ENCODE measurements around the gene PILRB.

Gene PILRB

GRCh38 chr7:100394077-100394476 is 36.2 kb downstream of the PILRB start:
- Histone ChIP-seq H3K27ac (ENCODE audit: low read depth, low read length) (no peak overlapping the region), H3K4me3 (ENCODE audit: low read depth, low read length) (no peak overlapping the region), H3K36me3 (ENCODE audit: control insufficient read depth, insufficient read depth, low read length) (no peaks in the 10 kb centered on the region), H3K27me3 (ENCODE audit: control insufficient read depth, insufficient read depth, low read length) (no peaks in the 10 kb centered on the region), H3K4me1 (ENCODE audit: control insufficient read depth, insufficient read depth, low read length) (0 out of 2 replicates have a peak, but pooled peaks cover 4% of the 10 kb centered on the region), H3K9me3 (ENCODE audit: control insufficient read depth, insufficient read depth, low read depth, low read length) (no peaks in the 10 kb centered on the region), H3K9ac (ENCODE audit: low read length) (no peak overlapping the region)

DNA sequence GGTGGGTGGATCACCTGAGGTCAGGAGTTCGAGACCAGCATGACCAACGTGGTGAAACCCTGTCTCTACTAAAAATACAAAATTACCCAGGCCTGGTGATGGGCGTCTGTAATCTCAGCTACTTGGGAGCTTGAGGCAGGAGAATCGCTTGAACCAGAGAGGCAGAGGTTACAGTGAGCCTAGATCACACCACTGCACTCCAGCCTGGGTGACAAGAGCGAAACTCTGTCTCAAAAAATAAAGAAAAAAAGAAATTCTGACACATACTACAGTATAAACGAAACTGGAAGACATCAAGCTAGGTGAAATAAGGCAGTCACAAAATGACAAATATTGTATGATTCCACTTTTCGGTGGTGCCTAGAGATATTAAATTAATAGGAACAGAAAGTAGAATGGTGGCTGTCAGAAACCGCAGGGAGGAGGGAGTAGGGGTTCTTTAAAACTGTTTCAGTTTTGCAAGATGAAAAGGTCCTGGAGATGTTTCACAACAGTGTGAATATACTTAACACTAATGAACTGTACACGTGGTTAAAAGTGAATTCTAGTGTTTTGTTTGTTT is 38.6 kb downstream of the PILRB start:
- Histone ChIP-seq H3K4me1 (ENCODE audit: control insufficient read depth, insufficient read depth, low read length) (0 out of 2 replicates have a peak, but pooled peaks cover 7% of the 10 kb centered on the region), H3K4me3 (ENCODE audit: low read depth, low read length) (no peak overlapping the region), H3K36me3 (ENCODE audit: control insufficient read depth, insufficient read depth, low read length) (no peaks in the 10 kb centered on the region), H3K27ac (ENCODE audit: low read depth, low read length) (no peak overlapping the region), H3K9me3 (ENCODE audit: control insufficient read depth, insufficient read depth, low read depth, low read length) (no peaks in the 10 kb centered on the region), H3K27me3 (ENCODE audit: control insufficient read depth, insufficient read depth, low read length) (peaks cover 3% of the 10 kb centered on the region; the same call in 1 of the 2 replicates), H3K9ac (ENCODE audit: low read length) (no peak overlapping the region)

- Histone ChIP-seq H3K27me3 (ENCODE audit: control insufficient read depth, insufficient read depth, low read length) (peaks cover 6% of the 10 kb centered on the region; the same call in 1 of the 2 replicates), H3K9me3 (ENCODE audit: control insufficient read depth, insufficient read depth, low read depth, low read length) (no peaks in the 10 kb centered on the region), H3K4me3 (ENCODE audit: low read depth, low read length) (no peak overlapping the region), H3K36me3 (ENCODE audit: control insufficient read depth, insufficient read depth, low read length) (no peaks in the 10 kb centered on the region), H3K27ac (ENCODE audit: low read depth, low read length) (no peak overlapping the region), H3K4me1 (ENCODE audit: control insufficient read depth, insufficient read depth, low read length) (0 out of 2 replicates have a peak, but pooled peaks cover 7% of the 10 kb centered on the region), H3K9ac (ENCODE audit: low read length) (no peak overlapping the region)
Observed at GRCh38 chr7:100397315-100398081, 39.6 kb downstream of the PILRB start.

GRCh38 chr7:100398239-100398638 is 40.3 kb downstream of the PILRB start:
- Histone ChIP-seq H3K9me3 (ENCODE audit: control insufficient read depth, insufficient read depth, low read depth, low read length) (no peaks in the 10 kb centered on the region), H3K9ac (ENCODE audit: low read length) (no peak overlapping the region), H3K4me3 (ENCODE audit: low read depth, low read length) (no peak overlapping the region), H3K27me3 (ENCODE audit: control insufficient read depth, insufficient read depth, low read length) (peaks cover 6% of the 10 kb centered on the region; the same call in 1 of the 2 replicates), H3K27ac (ENCODE audit: low read depth, low read length) (no peak overlapping the region), H3K4me1 (ENCODE audit: control insufficient read depth, insufficient read depth, low read length) (0 out of 2 replicates have a peak, but pooled peaks cover 7% of the 10 kb centered on the region), H3K36me3 (ENCODE audit: control insufficient read depth, insufficient read depth, low read length) (no peaks in the 10 kb centered on the region)

DNA sequence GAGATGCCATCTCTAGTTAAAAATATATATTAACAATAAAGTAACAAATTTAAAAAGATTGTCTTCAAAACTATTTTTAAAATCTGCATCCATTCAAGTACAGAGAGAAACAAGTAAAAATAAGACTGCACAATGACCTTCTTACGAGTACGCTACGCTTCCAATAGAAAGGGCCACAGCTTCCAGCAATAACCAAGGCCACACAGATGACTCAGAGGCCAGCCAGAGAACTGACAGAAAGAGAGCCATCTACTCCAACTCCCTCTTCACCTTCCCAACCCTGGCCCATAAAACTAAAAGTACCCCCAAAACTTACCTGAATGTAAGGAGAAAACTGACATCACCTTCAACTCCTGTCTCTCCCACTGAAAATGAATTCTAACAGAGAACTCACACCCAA is 42.1 kb downstream of the PILRB start:
- no peaks in the 10 kb centered on the region for H3K36me3 ChIP-seq (ENCODE audit: control insufficient read depth, insufficient read depth, low read length)
- peaks cover 6% of the 10 kb centered on the region; the same call in 1 of the 2 replicates for H3K27me3 ChIP-seq (ENCODE audit: control insufficient read depth, insufficient read depth, low read length)
- H3K9ac ChIP-seq (ENCODE audit: low read length): no peak overlapping the region
- H3K27ac ChIP-seq (ENCODE audit: low read depth, low read length): no peak overlapping the region
- no peak overlapping the region for H3K4me3 ChIP-seq (ENCODE audit: low read depth, low read length)
- H3K9me3 ChIP-seq (ENCODE audit: control insufficient read depth, insufficient read depth, low read depth, low read length): no peaks in the 10 kb centered on the region
- 0 out of 2 replicates have a peak, but pooled peaks cover 7% of the 10 kb centered on the region for H3K4me1 ChIP-seq (ENCODE audit: control insufficient read depth, insufficient read depth, low read length)

DNA sequence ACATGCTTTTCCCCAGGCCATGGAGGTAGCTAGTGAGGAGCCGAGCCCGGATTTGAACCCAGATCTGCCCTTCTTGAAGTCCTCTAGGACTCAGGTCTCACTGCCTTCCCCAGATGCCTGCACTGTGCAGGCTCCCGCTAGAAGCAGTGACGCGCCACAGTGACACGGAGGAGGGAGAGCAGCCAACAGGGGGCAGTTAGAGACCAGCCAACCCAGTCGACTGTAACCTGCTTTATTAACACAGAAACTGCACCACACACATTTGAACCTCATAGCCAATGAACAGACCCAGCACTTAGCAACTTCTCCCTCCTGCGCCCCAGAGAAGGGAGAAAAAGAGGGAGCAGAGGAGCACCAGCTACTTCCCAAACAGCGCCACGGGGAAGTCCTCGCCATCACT is 42.7 kb downstream of the PILRB start:
- Histone ChIP-seq H3K27ac (ENCODE audit: low read depth, low read length) (no peak overlapping the region), H3K4me3 (ENCODE audit: low read depth, low read length) (no peak overlapping the region), H3K9me3 (ENCODE audit: control insufficient read depth, insufficient read depth, low read depth, low read length) (no peaks in the 10 kb centered on the region), H3K36me3 (ENCODE audit: control insufficient read depth, insufficient read depth, low read length) (no peaks in the 10 kb centered on the region), H3K9ac (ENCODE audit: low read length) (no peak overlapping the region), H3K4me1 (ENCODE audit: control insufficient read depth, insufficient read depth, low read length) (0 out of 2 replicates have a peak, but pooled peaks cover 7% of the 10 kb centered on the region), H3K27me3 (ENCODE audit: control insufficient read depth, insufficient read depth, low read length) (peaks cover 6% of the 10 kb centered on the region; the same call in 1 of the 2 replicates)

DNA sequence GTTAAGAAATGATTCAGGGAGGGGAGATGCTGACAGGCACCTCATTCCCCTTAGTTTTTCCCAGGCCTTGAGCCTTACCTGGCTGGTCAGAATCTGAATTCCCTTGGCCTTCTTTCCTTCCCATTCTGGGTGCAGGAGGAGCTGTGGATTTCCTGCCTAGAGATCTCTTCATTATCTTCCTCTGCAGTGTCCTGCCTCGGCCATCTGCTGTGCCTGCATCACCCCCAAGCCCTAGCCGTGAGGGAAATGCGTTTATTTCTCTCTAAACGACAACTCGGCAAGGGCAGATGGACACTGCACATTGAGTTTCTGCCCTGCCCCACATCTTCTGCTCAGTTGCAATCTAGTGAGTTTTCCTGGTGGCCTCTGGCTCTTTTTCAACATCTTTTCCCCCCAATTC is 43.9 kb downstream of the PILRB start:
- H3K27me3 ChIP-seq (ENCODE audit: control insufficient read depth, insufficient read depth, low read length): peaks cover 6% of the 10 kb centered on the region; the same call in 1 of the 2 replicates

DNA sequence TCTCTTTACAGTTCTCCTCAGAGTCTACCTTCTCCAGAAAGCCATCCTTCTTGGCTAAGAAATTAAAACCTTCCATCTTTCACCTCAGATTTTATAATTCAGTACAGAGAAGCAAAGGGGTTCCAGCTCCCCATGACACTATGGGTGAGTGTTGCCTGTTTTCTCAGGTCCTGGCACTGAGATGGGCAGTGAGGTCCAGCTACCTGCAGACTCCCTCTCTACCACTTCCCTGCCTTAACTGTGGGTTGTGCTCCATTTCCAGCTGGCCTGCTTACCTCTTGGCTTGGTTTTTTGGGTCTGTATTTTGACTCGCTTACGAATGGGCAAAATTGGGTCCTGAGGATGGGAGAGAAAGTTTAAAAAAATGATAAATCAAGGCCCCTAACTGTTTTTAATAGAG is 44.3 kb downstream of the PILRB start:
- Histone ChIP-seq H3K4me1 (ENCODE audit: control insufficient read depth, insufficient read depth, low read length) (peaks cover 8% of the 10 kb centered on the region; the same call in 1 of the 2 replicates), H3K9me3 (ENCODE audit: control insufficient read depth, insufficient read depth, low read depth, low read length) (no peaks in the 10 kb centered on the region), H3K9ac (ENCODE audit: low read length) (no peak overlapping the region), H3K36me3 (ENCODE audit: control insufficient read depth, insufficient read depth, low read length) (no peaks in the 10 kb centered on the region), H3K4me3 (ENCODE audit: low read depth, low read length) (no peak overlapping the region), H3K27ac (ENCODE audit: low read depth, low read length) (no peak overlapping the region), H3K27me3 (ENCODE audit: control insufficient read depth, insufficient read depth, low read length) (peaks cover 6% of the 10 kb centered on the region; the same call in 1 of the 2 replicates)

More for the DNA sequence above, 43.9 kb downstream of the PILRB start:
- H3K36me3 ChIP-seq (ENCODE audit: control insufficient read depth, insufficient read depth, low read length): no peaks in the 10 kb centered on the region
- no peaks in the 10 kb centered on the region for H3K9me3 ChIP-seq (ENCODE audit: control insufficient read depth, insufficient read depth, low read depth, low read length)
- 0 out of 2 replicates have a peak, but pooled peaks cover 7% of the 10 kb centered on the region for H3K4me1 ChIP-seq (ENCODE audit: control insufficient read depth, insufficient read depth, low read length)
- no peak overlapping the region for H3K4me3 ChIP-seq (ENCODE audit: low read depth, low read length)
- H3K9ac ChIP-seq (ENCODE audit: low read length): no peak overlapping the region
- H3K27ac ChIP-seq (ENCODE audit: low read depth, low read length): no peak overlapping the region

DNA sequence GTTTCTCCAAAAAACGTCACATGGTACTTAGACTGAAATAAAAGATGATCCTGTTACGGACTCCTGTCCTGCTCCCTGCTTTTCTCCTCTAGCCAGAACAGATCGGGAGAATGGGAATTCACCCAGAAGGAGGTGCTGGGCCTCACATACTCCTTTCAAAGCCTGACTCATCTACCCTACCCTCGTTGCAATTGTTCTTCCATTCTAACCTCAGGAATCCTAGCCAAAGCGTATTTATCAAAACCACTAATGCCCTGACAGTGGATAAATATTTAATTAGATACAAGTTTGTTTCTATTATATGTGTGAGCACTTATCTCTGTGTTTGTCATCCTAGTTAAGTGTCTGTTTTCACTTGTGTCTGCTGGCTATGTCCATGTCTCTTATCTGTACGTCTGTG is 48.9 kb downstream of the PILRB start:
- Histone ChIP-seq H3K4me3 (ENCODE audit: low read depth, low read length) (no peak overlapping the region), H3K36me3 (ENCODE audit: control insufficient read depth, insufficient read depth, low read length) (no peaks in the 10 kb centered on the region), H3K9ac (ENCODE audit: low read length) (no peak overlapping the region), H3K27ac (ENCODE audit: low read depth, low read length) (no peak overlapping the region), H3K27me3 (ENCODE audit: control insufficient read depth, insufficient read depth, low read length) (peaks cover 22% of the 10 kb centered on the region; the same call in 1 of the 2 replicates), H3K4me1 (ENCODE audit: control insufficient read depth, insufficient read depth, low read length) (peaks cover 3% of the 10 kb centered on the region; the same call in 1 of the 2 replicates), H3K9me3 (ENCODE audit: control insufficient read depth, insufficient read depth, low read depth, low read length) (no peaks in the 10 kb centered on the region)

GRCh38 chr7:100407285-100408180 is 49.6 kb downstream of the PILRB start:
- Histone ChIP-seq H3K4me1 (ENCODE audit: control insufficient read depth, insufficient read depth, low read length) (peaks cover 3% of the 10 kb centered on the region; the same call in 1 of the 2 replicates), H3K27ac (ENCODE audit: low read depth, low read length) (no peak overlapping the region), H3K9ac (ENCODE audit: low read length) (no peak overlapping the region), H3K27me3 (ENCODE audit: control insufficient read depth, insufficient read depth, low read length) (peaks cover 21% of the 10 kb centered on the region; the same call in 1 of the 2 replicates), H3K36me3 (ENCODE audit: control insufficient read depth, insufficient read depth, low read length) (no peaks in the 10 kb centered on the region), H3K4me3 (ENCODE audit: low read depth, low read length) (no peak overlapping the region), H3K9me3 (ENCODE audit: control insufficient read depth, insufficient read depth, low read depth, low read length) (no peaks in the 10 kb centered on the region)
